ENCODE results near the gene CLP1. TPM values are rescaled to one million over a fixed set of nuclear protein-coding genes. Genes with fewer than 3 reads are reported as not detected.

Gene CLP1
- total and polyA plus RNA-seq, 7 donors, result 6.8 to 16.9 (median 10.0) TPM

DNA sequence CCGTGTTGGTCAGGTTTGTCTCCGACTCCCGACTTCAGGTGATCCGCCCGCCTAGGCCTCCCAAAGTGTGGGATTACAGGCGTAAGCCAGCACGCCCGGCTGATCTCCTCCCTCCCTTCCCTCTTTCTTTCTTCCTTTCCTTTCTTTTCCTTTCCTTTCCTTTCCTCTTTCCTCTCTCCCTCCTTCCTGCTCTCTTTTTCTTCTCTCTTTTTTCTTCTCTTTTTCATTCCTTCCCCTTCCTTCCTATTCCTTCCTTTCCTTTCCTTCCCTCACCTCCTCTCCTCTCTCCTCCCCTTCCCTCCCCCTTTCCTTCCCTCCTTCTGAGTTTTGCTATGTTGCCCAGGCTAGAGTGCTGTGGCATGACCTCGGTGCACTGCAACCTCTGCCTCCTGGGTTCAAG is 6.4 kb downstream of the CLP1 start:
- peaks cover 3% of the 10 kb centered on the region for H3K4me1 ChIP-seq
- no peak overlapping the region for H3K27ac ChIP-seq
- intact Hi-C loops (cut with DNase I), result no loop called here
- H3K27me3 ChIP-seq (ENCODE audit: insufficient read depth in 3 of 3, low read length in 2 of 3), result no peaks in the 10 kb centered on the region
- DNase-seq, result no peak
- ATAC-seq, result no peak
- WGBS, 3 donors, result 79 to 87% (median 79%) methylated on average over 9 of the region's 9 CpGs
- TF ChIP-seq, protein P1, sequence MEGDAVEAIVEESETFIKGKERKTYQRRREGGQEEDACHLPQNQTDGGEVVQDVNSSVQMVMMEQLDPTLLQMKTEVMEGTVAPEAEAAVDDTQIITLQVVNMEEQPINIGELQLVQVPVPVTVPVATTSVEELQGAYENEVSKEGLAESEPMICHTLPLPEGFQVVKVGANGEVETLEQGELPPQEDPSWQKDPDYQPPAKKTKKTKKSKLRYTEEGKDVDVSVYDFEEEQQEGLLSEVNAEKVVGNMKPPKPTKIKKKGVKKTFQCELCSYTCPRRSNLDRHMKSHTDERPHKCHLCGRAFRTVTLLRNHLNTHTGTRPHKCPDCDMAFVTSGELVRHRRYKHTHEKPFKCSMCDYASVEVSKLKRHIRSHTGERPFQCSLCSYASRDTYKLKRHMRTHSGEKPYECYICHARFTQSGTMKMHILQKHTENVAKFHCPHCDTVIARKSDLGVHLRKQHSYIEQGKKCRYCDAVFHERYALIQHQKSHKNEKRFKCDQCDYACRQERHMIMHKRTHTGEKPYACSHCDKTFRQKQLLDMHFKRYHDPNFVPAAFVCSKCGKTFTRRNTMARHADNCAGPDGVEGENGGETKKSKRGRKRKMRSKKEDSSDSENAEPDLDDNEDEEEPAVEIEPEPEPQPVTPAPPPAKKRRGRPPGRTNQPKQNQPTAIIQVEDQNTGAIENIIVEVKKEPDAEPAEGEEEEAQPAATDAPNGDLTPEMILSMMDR (IDR thresholded peaks at IDR 0.05), result no peak
- no peak overlapping the region for H3K4me3 ChIP-seq
- peaks cover 5 to 40% of the 10 kb centered on the region in 2 donors for H3K36me3 ChIP-seq (ENCODE audit: insufficient read depth in 1 of 2, low read depth in 1 of 2)
- no peaks in the 10 kb centered on the region for H3K9me3 ChIP-seq

DNA sequence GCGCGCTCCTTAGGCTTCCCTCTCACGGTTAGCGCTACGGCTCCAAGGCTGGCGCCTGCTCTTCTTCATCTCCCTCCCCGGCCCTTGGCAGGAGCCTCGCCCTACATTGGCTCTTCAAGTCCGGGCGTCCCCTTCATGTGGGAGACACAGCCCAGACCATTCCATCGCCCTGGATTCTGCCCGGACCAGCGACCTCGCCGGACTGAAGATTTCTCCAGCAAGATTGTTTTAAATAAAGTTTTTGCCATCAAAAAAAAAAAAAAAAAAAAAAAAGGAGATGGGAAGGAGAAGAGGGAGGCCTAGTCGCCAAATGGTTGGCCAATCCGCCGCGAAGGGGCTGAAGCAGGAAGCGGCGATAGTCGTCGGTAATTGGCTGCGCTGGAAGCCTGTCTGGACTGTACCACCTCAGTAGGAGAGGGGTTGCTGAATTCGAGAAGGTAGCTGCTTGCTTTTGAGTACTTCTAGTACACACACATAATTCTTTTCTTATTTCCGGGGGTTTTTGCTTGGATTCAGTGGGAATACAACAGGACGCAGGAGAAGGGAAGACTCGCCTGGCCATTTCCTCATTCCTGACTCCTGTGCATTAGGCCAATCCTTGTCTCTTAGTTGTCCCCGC is 9.7 kb downstream of the CLP1 start:
- Histone ChIP-seq H3K27ac (peak overlapping the region; percentile 99), H3K36me3 (ENCODE audit: insufficient read depth in 1 of 2, low read depth in 1 of 2) (peaks cover under 1 to 11% of the 10 kb centered on the region in 2 donors), H3K9me3 (no peaks in the 10 kb centered on the region), H3K4me3 (peak overlapping the region; percentile 92), H3K4me1 (peaks cover 20% of the 10 kb centered on the region), H3K27me3 (ENCODE audit: insufficient read depth in 3 of 3, low read length in 2 of 3) (no peaks in the 10 kb centered on the region)
- intact Hi-C loops (cut with DNase I), result loop anchor here in 1 of 2 donors (5.0 kb wide), 1 partner anchor 45 kb away; the partner anchor contains the start of genes MED19 and TMX2
- WGBS, 3 donors, result 0% methylated on average over 29 of the region's 29 CpGs
- peak; percentile 87 to 91 (median 88) for ATAC-seq
- peak; percentile 97 to 99 for DNase-seq
- TF ChIP-seq, protein P1 (IDR thresholded peaks at IDR 0.05), result no peak

DNA sequence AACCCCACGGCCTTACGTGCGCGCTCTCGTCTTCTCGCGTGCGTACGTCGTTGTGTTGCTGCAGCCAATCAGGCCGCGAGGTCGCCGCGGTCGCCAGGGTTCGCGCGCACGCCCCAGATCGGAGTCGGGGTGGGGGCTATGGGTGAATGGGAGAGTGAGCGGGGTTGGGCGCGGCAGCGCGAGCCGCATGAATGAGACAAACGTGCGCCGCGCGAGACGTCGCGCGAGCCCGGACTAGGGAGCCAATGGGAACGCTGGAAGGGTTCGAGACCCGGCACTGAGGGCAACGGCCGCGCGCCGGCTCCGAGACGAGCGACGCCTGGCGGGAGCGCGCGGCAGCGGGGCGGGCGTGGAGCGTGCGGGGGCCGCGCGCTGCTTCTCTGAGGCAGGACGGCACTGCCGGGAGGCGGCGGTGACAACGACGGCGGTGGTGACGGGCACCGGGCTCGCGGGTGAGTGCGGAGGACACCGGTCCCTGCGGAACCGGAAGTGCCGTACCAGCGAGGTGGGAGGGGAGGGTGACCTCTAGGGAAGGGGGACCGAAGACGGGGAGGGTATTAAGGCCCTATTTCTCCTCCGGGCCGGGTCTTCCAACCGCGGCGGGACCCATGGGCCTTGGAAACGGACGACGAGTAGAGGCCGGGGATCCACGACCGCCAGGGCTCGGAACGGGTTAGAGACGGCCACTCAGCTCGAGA is 10.3 kb downstream of the CLP1 start, which contains the start of gene ZDHHC5:
ZDHHC5 (plus strand) TSS at position 379 of the 698 bp plus-strand sequence. CDS start 4,977 bp downstream, outside the sequence.
- 0 to 1% (median 0%) methylated on average over 78 to 96 of the region's 96 CpGs for WGBS, 3 donors
- peaks cover 20% of the 10 kb centered on the region for H3K4me1 ChIP-seq
- H3K9me3 ChIP-seq, result no peaks in the 10 kb centered on the region
- H3K27me3 ChIP-seq (ENCODE audit: insufficient read depth in 3 of 3, low read length in 2 of 3), result no peaks in the 10 kb centered on the region
- H3K36me3 ChIP-seq (ENCODE audit: insufficient read depth in 1 of 2, low read depth in 1 of 2), result peaks cover 7 to 11% of the 10 kb centered on the region in 2 donors
- DNase-seq, result peak; percentile 99 to 100
- H3K27ac ChIP-seq, result peak within 1 kb of the TSS; percentile 99
- ATAC-seq, result peak; percentile 92 to 95 (median 93)
- TF ChIP-seq, protein P1 (IDR thresholded peaks at IDR 0.05), result peak; percentile 52
- intact Hi-C loops (cut with DNase I), result loop anchor here in 1 of 2 donors (5.0 kb wide), 1 partner anchor 44 kb away; the partner anchor contains the start of genes MED19 and TMX2
- peak within 1 kb of the TSS; percentile 92 for H3K4me3 ChIP-seq

DNA sequence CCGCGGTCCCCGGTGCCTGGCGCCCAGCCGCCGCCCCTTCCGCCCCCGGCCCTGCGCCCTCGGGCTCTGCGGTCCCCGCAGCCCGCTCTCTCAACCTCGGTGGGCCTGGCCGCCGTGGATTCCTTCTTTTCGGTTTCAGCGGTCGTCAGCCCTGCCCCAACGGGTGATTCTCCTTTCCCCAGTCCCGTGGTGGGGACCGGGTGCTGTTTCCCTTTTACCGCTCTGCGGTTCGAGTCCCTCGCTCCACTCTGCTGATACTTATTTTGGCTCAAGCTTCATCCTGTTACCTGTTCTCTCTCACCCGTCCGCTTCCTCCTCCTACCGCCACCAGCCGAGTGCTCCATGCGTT is 10.8 kb downstream of the CLP1 start:
- H3K4me1 ChIP-seq, result peaks cover 20% of the 10 kb centered on the region
- H3K4me3 ChIP-seq, result peak overlapping the region; percentile 92
- H3K36me3 ChIP-seq (ENCODE audit: insufficient read depth in 1 of 2, low read depth in 1 of 2), result peaks cover 7 to 14% of the 10 kb centered on the region in 2 donors
- intact Hi-C loops (cut with DNase I), result loop anchor here in 1 of 2 donors (5.0 kb wide), 1 partner anchor 44 kb away; the partner anchor contains the start of genes MED19 and TMX2
- H3K27ac ChIP-seq, result peak overlapping the region; percentile 99
- H3K27me3 ChIP-seq (ENCODE audit: insufficient read depth in 3 of 3, low read length in 2 of 3), result no peaks in the 10 kb centered on the region
- H3K9me3 ChIP-seq, result no peaks in the 10 kb centered on the region
- 0 to 1% (median 0%) methylated on average over 31 of the region's 31 CpGs for WGBS, 3 donors
- DNase-seq (no peak), ATAC-seq (peak; percentile 3 to 17 (median 12))
- TF ChIP-seq, protein P1 (IDR thresholded peaks at IDR 0.05), result no peak

All from psoas muscle (tissue), 8 donors.